AG10803 (cell line): ENCODE measurements around the gene MYOC.
A peak's percentile ranks its signal among the peaks of the same experiment; 100 is the strongest.
"Not testable (repeated sequence)": the region's sequence is repeated elsewhere in the genome, so short reads cannot be mapped to it uniquely, and the experiment has no call there.

Experiments used
- DNase-seq: peaks from one replicate; pipeline ENCODE4 v3.0.0; 2010; ENCODE audit warnings: low read depth
- H3K4me3 ChIP-seq: 2 replicates; pipeline ENCODE4 v1.5.1; 2011; ENCODE audit warnings: mild to moderate bottlenecking, low read length, control low read depth
- TF ChIP-seq, protein P1 (sequence below): conservative IDR thresholded peaks from 2 replicates; pipeline ENCODE4 v1.5.1; 2011; ENCODE audit warnings: mild to moderate bottlenecking, low read length, control low read depth, inconsistent platforms

Gene MYOC

DNA sequence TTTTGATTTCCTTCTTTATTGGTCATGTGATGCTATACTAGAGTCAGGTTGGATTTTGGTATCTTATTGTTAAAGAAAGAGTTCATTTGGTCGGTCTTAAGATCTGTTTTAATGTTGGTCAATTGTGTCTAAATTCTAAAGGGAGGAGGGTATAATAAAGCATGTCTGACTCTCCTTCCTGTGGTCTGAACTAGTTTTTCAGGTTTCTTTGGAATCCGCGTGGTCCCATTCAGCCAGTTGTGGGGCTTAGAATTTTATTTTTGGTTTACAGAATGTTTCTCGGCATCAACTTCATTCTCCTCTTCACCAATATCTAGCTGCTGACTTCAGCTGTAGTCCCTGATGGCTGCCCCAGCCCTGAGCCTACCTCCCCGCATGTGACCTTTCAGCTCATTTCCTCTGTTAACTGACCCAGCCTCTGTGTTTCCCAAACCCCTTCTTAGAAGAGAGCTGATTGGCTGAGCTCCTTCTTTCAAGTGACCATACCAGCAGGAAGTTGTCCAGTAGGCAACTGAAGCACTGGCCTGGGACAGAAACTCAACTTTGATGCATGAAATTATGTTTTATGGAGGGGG lies 8.7 kb upstream of the MYOC start:
- no peak for DNase-seq
- TF ChIP-seq, protein P1, sequence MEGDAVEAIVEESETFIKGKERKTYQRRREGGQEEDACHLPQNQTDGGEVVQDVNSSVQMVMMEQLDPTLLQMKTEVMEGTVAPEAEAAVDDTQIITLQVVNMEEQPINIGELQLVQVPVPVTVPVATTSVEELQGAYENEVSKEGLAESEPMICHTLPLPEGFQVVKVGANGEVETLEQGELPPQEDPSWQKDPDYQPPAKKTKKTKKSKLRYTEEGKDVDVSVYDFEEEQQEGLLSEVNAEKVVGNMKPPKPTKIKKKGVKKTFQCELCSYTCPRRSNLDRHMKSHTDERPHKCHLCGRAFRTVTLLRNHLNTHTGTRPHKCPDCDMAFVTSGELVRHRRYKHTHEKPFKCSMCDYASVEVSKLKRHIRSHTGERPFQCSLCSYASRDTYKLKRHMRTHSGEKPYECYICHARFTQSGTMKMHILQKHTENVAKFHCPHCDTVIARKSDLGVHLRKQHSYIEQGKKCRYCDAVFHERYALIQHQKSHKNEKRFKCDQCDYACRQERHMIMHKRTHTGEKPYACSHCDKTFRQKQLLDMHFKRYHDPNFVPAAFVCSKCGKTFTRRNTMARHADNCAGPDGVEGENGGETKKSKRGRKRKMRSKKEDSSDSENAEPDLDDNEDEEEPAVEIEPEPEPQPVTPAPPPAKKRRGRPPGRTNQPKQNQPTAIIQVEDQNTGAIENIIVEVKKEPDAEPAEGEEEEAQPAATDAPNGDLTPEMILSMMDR, result no peak
- H3K4me3 ChIP-seq, result no peak overlapping the region

DNA sequence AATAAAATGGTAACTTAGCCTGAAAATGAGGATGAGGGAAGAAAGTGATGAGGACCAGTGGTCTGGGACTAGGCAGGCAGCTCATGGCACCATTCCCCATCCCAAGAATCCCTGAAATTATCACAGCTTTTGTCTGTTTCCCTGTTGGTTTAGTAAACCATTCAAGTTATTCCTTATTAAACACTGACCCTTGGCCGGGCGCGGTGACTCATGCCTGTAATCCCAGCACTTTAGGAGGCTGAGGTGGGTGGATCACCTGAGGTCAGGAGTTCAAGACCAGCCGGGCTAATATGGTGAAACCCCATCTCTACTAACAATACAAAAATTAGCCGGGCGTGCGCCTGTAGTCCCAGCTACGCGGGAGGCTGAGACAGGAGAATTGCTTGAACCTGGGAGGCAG lies 3.7 kb upstream of the MYOC start:
- not testable (repeated sequence) for DNase-seq, H3K4me3 ChIP-seq

DNA sequence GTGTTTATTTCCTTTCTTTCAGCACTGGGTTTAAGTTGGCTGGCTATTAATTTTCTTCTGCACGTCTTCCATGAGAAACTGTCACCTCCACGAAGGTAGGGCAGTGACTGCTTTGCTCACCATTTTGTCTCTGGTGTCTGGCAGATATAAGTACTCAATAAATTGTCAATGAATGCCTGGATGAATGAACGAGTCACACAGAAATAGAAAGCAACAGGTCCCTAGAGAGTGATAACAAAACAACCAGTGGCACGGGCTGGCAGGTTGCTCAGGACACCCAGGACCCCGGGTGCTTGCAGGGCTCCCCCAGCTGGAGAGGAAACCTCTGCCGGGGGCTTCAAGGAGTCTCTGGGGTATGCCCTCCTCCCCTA lies 3.2 kb upstream of the MYOC start:
- H3K4me3 ChIP-seq, result no peak overlapping the region
- DNase-seq, result no peak
- TF ChIP-seq, protein P1, result no peak

DNA sequence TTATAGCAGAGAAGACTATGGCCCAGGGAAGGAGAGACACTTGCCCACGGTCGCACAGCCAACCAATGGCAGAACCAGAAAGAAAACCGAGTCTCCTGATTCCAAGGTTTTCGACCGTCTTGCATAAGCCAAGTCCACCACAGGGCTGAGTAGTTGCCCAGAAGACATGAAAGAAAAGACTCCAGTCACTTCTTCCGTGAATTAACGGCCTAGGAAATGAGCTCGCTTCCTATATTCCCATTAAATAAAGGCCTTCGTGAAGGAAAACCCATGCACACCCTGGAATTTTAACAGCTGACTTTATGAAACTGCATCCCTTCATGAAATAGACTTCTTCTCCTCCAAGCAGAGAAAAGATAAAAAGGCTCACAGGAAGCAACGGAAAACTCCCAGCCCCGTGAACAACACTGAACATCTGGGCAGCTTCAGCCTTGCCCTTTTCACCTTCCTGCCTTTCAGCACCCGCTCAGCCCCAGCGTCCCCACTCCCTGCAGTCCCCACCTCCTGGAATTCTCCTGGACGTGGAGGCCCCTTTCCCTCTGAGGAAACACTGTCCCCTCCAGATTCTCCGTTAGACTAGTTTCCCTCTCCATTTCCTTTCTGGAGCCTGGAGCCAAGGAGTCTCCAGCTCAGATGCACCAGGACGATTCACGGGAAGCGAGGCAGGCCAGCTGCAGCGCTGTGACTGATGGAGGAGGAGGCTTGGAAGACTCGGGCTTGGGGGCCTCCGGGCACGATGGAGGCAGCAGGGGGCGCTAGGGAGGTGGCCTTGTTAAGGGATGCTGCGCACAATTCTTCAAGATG lies 2.7 kb upstream of the MYOC start:
- H3K4me3 ChIP-seq, result 0 out of 2 replicates have a peak overlapping the region, but pooled peaks have one; percentile 17
- TF ChIP-seq, protein P1, result peak; percentile 67
- DNase-seq, result peak; percentile 65

DNA sequence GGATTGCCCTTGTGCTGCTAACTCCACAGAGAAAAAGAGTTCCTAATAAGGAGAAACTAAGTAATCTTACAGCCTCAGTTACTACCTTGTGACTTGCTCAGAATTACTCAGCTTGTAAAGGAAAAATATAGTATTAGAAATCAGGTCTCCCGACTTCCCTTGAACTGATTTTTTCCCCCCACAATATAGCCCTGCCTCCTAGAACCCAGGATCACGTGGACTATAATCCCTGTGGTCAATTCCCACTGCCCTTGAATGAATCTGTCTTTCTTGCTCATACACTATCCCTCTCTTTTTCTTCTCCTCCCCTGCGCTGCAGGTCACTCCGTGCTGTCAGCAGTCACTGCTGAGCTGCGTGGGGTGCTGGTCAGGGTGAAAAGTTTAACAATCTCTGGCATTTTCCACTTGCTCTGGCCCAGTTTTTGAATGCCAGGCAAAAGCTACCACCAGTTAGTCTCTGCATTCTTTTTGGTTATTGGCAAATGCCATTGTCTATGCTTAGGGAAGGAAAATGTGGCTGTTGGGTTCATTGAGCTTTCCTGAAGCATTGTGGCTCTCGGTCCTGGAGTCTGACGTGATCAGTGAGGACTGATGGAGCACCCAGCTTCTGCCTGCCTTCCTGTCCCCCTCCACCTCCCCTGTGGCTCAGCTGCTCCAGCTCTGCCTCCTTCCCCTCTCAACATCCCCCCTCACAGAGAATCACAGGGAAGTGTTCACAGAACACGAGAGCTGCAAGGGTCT lies 1.9 kb upstream of the MYOC start:
- DNase-seq, result peak; percentile 65
- TF ChIP-seq, protein P1, result no peak
- no peak overlapping the region for H3K4me3 ChIP-seq

DNA sequence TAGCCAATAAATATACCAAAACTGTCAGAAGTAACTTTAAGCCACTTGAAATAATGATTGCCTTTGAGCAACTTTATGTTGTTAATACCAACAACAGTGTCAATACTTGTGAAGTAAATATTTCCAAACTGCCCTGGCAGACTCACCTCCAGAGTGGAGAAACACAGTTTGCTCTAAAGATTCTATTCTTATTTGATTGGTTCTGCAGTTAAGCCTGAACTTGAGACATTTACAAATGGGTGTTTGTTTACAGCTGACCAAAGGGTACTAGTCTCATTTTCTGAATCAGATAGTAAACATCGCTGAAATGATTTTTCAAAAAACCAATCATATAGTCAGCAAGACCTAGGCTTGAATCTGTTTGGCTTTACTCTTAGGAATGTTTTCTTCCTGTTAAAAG lies 1.3 kb upstream of the MYOC start:
- TF ChIP-seq, protein P1, result no peak
- H3K4me3 ChIP-seq, result no peak overlapping the region
- no peak for DNase-seq

DNA sequence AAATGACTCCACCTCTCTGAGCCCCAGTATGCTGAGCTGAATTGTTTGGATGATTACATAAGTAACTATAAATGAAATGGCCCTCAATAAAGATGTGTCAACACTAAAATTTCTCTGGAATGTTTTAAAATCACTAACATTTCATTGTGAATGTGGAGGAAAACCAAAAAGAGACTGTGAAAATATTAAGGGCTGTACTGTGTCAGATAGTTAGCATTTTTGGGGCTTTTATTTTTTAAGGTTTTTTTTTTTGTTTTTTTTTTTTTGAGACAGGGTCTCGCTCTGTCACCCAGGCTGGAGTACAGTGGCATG lies 6.3 kb downstream of the MYOC start:
- DNase-seq, result no peak
- TF ChIP-seq, protein P1, result no peak
- no peak overlapping the region for H3K4me3 ChIP-seq
